ENCODE results near the gene DSE.

Gene DSE

DNA sequence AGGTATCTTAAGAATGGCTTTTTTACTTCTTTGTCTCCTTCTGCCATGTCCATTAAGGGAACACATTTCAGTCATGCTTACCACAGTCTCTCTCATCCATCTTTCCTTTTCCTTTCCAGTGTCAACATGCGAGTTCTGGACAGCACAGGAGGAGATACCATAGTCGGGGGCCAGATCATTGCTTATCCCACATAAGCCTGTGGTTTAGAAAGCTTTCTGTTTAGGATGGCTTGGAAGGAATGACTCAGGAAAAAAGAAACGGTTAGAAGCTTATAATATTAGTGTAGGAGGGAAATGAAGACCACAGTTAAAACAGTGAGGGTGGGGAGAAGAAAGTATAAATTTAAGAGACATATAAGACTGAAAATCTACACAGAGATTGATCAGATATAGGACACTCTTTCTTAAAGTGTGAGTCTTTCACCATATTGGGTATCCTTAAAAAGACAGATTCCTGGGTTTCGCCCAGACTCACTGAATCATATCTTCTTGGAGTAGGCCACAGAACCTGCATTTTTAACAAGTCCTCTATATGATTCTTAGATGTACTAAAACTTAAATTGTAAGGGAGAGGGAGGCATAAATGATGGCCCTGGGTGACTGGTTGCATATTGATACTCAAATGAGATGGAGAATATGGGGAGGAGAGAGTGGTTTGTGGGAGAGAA is 36.1 kb downstream of the DSE start:
- in situ Hi-C loops (cut with HindIII; ENCODE audit: low sequenced_read_pairs) = no loop called here

DNA sequence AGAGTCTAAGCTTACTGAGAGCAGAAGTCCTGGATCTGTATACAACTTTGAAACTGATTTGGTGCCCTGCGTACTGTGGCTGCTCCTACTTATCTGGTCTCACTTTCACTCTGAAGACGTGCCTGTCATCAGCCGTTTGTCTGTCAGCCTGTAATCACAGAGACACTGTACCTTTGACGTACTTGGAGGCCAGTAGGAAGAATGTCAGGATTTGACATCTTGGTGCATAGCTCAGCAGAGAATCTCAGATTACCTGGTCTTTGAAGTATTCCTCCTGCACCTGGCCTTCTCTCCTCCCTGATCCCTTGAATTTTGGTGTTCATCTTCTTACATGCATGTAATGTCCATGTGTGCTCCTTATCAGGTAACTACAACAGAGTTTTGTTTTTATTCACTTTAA is 37.7 kb downstream of the DSE start:
- in situ Hi-C loops (cut with HindIII; ENCODE audit: low sequenced_read_pairs) = no loop called here

- in situ Hi-C loops (cut with HindIII; ENCODE audit: low sequenced_read_pairs) = no loop called here
Observed at GRCh38 chr6:116409756-116410155, 39.0 kb downstream of the DSE start.

DNA sequence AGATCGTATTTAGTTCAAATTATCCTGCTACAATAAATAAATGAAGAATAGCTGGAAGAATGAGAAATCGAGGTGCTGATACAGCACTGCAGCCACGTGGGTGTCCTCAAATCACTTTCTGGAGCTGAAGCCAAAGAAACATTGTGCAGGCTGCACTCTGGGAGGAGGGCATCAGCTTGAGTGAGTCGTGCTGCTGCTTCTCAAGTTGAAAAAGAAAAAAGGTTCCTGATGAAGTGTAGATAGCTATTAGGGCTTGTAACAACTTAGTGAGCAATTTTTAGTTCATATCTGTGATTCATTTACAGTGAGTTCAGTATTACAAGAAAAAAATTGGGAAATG is 40.5 kb downstream of the DSE start:
- in situ Hi-C loops (cut with HindIII; ENCODE audit: low sequenced_read_pairs) = no loop called here

GRCh38 chr6:116412270-116412669 is 41.5 kb downstream of the DSE start:
- in situ Hi-C loops (cut with HindIII; ENCODE audit: low sequenced_read_pairs) = no loop called here

DNA sequence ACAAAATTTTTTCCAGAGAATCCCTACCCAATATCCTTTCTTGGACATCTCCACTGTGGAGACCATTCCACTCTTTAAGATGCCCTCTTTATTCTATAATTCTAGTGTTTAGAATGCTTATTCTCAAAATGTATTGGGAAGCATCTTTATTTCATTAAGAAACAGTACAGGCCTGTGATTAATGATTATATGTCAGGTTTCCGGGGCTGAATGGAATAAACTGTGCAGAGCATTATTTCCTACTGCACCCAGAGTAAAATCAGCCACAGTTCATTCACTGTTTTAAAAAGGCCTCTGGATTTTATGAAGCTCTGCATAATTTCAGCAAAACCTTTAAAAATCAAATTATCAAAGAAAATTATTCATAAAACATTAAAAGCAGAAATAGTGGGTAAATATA is 42.6 kb downstream of the DSE start:
- in situ Hi-C loops (cut with HindIII; ENCODE audit: low sequenced_read_pairs) = no loop called here

GRCh38 chr6:116417661-116418060 is 46.9 kb downstream of the DSE start:
- in situ Hi-C loops (cut with HindIII; ENCODE audit: low sequenced_read_pairs) = no loop called here

DNA sequence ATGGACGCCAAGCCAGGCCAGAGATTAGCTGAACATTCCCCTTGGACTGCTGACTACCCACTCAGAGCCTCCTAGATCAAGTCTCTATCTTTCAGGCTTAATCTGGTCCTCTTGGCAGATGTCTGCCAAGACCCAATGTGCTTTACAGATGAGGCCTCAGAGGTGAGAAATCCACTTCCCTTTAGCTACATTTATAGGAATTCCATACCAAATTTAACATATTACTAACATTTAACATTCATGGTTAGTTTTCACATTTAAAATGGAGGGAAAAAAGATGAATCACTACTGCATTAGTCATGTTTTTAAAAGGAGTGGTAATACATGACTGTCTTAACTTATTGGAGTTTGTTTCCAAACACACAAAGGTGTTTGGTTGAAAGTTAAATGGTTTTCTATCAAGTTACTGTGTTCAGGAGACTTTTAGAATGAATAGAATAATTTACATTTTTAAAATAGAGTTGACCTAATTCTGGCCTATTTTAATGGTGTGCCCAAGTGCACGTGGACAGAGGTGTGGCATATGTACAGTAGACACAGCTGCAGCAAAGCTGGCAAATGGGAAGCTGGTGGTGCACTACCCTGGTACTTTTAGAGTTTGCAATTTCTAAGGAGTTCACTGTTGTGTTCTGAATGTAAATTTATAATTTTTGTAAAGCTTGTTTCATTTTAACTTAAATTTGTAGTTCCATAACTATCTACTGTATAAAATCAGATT is 48.5 kb downstream of the DSE start:
- in situ Hi-C loops (cut with HindIII; ENCODE audit: low sequenced_read_pairs) = no loop called here

DNA sequence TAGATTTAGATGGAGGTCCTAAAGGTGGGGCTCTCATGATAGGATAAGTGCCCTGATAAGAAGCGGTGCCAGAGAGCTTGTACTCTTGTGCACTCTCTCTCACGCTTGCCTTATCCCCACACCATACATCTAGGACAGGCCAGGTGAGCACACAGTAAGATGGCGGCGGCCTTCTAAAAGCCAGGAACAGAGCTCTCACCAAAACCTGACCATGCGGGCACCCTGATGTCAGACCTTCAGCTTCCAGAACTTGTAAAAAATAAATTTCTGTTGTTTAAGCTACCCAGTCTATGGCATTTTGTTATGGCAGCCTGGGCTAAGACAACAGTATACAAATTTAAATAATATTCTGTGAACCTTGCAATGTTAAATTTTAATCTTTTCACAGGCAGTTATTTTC is 49.6 kb downstream of the DSE start:
- in situ Hi-C loops (cut with HindIII; ENCODE audit: low sequenced_read_pairs) = no loop called here

- in situ Hi-C loops (cut with HindIII; ENCODE audit: low sequenced_read_pairs) = no loop called here
Observed at GRCh38 chr6:116422238-116422637, 51.5 kb downstream of the DSE start.

DNA sequence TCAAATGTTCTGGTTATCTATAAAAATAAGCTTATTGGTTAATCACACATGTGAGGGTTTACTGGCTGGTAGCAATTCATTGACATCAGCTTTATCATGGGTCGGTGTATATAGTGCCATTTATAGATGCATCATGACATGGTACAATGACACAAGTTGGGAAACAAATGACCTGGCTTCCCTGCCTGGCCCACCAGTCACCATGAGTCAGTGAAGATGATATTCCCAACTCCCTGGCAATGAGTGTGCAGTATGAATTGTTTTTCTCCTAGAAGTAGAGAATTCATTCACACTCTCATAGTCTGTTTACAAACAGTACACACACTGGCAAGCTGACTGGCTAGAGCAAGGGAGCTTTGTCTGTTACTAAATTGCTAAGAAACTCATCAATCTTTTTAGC is 53.3 kb downstream of the DSE start:
- in situ Hi-C loops (cut with HindIII; ENCODE audit: low sequenced_read_pairs) = no loop called here

DNA sequence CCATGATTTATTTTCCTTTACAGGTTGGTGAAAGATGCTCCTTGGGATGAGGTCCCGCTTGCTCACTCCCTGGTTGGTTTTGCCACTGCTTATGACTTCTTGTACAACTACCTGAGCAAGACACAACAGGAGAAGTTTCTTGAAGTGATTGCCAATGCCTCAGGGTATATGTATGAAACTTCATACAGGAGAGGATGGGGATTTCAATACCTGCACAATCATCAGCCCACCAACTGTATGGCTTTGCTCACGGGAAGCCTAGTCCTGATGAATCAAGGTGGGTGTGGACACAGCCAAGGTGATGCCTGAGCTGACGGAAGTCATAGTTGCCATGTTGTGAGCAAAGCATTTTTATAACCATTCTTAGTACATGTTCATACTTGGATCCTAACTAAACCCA is 55.8 kb downstream of the DSE start:
- in situ Hi-C loops (cut with HindIII; ENCODE audit: low sequenced_read_pairs) = no loop called here

- in situ Hi-C loops (cut with HindIII; ENCODE audit: low sequenced_read_pairs) = no loop called here
Observed at GRCh38 chr6:116429111-116429510, 58.4 kb downstream of the DSE start.

DNA sequence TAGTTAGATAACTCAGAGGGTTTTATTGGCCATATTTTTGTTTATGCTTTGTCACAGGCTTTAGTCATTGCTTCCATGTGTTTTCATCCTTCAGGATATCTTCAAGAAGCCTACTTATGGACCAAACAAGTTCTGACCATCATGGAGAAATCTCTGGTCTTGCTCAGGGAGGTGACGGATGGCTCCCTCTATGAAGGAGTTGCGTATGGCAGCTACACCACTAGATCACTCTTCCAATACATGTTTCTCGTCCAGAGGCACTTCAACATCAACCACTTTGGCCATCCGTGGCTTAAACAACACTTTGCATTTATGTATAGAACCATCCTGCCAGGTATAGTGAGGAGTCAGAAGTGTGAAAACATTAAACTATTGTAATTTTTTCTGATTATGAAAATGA is 60.1 kb downstream of the DSE start:
- in situ Hi-C loops (cut with HindIII; ENCODE audit: low sequenced_read_pairs) = no loop called here

DNA sequence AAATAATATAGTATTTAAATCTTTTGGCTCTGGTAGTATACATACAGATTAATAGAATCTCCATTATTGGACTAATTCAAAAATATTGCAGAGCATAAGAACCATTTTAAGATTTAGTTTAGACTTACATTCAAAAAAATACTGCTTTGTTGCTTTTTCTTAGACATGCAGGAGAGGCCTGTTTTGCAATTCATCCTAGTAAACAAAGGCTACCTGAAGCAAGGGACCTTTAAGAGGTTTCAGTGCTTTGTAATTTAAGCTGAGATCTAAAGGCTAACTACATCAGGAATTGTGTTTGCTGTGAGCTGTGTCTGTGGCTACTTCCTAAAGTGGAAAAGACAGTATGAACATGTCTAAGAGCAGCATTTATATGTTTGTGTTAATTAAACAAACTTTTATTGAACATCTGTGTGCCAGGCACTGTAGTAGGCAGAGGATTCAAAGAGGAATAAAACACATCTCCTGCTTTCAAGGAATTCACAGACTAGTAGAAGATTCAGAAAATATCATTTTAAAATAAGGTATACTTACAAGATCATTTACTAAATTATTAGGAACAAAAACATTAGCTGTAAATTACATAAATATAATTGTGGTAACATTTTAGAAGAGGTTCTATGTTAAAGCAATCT is 61.3 kb downstream of the DSE start:
- in situ Hi-C loops (cut with HindIII; ENCODE audit: low sequenced_read_pairs) = no loop called here

GRCh38 chr6:116433206-116433712 is 62.5 kb downstream of the DSE start:
- in situ Hi-C loops (cut with HindIII; ENCODE audit: low sequenced_read_pairs) = no loop called here

DNA sequence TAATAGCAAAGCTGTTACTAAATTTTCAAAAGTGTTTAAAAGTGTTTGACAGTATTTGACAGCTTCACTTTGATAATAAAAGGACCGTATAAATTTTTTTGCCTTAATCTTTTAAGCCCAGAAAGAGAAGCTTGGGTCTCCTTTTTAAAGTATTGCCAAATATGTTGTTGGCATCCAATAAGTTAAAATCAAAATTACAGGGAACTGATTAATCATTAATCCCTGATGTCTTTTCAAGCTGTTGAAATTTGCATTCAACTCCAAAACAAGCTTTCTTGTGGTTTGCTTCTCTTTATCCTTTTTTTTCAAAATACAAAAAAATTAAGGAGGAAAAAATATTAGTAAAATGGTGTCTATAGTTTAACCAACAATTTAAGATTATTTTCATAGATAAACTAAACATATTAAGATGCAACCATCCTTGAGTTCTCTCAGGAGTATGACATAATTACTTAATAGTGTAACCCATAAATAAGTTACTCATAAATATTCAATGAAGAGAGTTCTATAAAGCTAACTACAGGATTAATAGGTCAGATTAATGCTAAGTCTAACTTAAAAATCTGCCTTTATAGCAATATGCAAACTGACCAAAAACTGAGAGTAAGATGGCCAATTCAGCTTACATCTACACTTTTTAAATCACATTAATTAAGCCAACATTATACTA is 63.4 kb downstream of the DSE start:
- in situ Hi-C loops (cut with HindIII; ENCODE audit: low sequenced_read_pairs) = no loop called here

DNA sequence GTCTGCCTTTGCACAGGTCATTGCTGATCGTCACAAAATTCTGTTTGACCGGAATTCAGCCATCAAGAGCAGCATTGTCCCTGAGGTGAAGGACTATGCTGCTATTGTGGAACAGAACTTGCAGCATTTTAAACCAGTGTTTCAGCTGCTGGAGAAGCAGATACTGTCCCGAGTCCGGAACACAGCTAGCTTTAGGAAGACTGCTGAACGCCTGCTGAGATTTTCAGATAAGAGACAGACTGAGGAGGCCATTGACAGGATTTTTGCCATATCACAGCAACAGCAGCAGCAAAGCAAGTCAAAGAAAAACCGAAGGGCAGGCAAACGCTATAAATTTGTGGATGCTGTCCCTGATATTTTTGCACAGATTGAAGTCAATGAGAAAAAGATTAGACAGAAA is 65.8 kb downstream of the DSE start:
- in situ Hi-C loops (cut with HindIII; ENCODE audit: low sequenced_read_pairs) = no loop called here

GRCh38 chr6:116437656-116438055 is 66.9 kb downstream of the DSE start:
- in situ Hi-C loops (cut with HindIII; ENCODE audit: low sequenced_read_pairs) = no loop called here

GRCh38 chr6:116438590-116439448 is 68.1 kb downstream of the DSE start:
- in situ Hi-C loops (cut with HindIII; ENCODE audit: low sequenced_read_pairs) = no loop called here

Data from endothelial cell of hepatic sinusoid (primary cell).